HepG2 (cell line): Measurements from ENCODE around the gene SIRT7. TPM values are rescaled to one million over a fixed set of nuclear protein-coding genes. Genes with fewer than 3 reads are reported as not detected.

Source experiments
- AHDC1 ChIP-seq: sonication (generic); formaldehyde crosslinking; IDR thresholded peaks from 2 replicates; pipeline ENCODE4 v1.5.1; 2020; ENCODE audit warnings: mild to moderate bottlenecking, missing genetic modification reagents, borderline replicate concordance
- ATAD3A ChIP-seq: sonication (generic); formaldehyde crosslinking; IDR thresholded peaks from 2 replicates; pipeline ENCODE4 v1.4.0; 2020; ENCODE audit warnings: missing genetic modification reagents
- CCAR2 ChIP-seq: fragments of 200-400 bp; formaldehyde crosslinking; optimal IDR thresholded peaks from 2 replicates; pipeline ENCODE3; 2018; ENCODE audit warnings: low read depth, mild to moderate bottlenecking, low read length, moderate library complexity
- FOSL1 ChIP-seq: sonication (generic); formaldehyde crosslinking; IDR thresholded peaks from 2 replicates; pipeline ENCODE4 v1.9.0; 2021; ENCODE audit warnings: missing genetic modification reagents, borderline replicate concordance
- GPN1 ChIP-seq: sonication (generic); formaldehyde crosslinking; IDR thresholded peaks from 2 replicates; pipeline ENCODE4 v1.5.1; 2020; ENCODE audit warnings: missing genetic modification reagents, borderline replicate concordance
- IRX3 ChIP-seq: sonication (generic); formaldehyde crosslinking; IDR thresholded peaks from 2 replicates; pipeline ENCODE4 v1.8.1; 2023; ENCODE audit warnings: mild to moderate bottlenecking, low read depth, missing genetic modification reagents, borderline replicate concordance
- MLXIP ChIP-seq: sonication (generic); formaldehyde crosslinking; IDR thresholded peaks from 2 replicates; pipeline ENCODE4 v1.9.0; 2021; ENCODE audit warnings: missing genetic modification reagents, borderline replicate concordance
- NR2C2 ChIP-seq: sonication (generic); formaldehyde crosslinking; IDR thresholded peaks from 2 replicates; pipeline ENCODE4 v1.4.0; 2020; ENCODE audit warnings: missing genetic modification reagents, mild to moderate bottlenecking, moderate library complexity, borderline replicate concordance
- TARDBP ChIP-seq: sonication (generic); formaldehyde crosslinking; IDR thresholded peaks from 2 replicates; pipeline ENCODE4 v1.8.0; 2022; ENCODE audit warnings: mild to moderate bottlenecking, missing genetic modification reagents
- TGIF2 ChIP-seq: IDR thresholded peaks from 2 replicates; pipeline ENCODE4 v1.6.1; 2016; ENCODE audit warnings: control low read depth, missing compliant biosample characterization
- ZBTB43 ChIP-seq: sonication (generic); formaldehyde crosslinking; conservative IDR thresholded peaks from 2 replicates; pipeline ENCODE4 v1.4.0; 2020; ENCODE audit warnings: missing genetic modification reagents
- ZBTB46 ChIP-seq: sonication (generic); formaldehyde crosslinking; IDR thresholded peaks from 2 replicates; pipeline ENCODE4 v1.4.0; 2020; ENCODE audit warnings: mild to moderate bottlenecking, missing genetic modification reagents, borderline replicate concordance
- ZNF10 ChIP-seq: sonication (generic); formaldehyde crosslinking; IDR thresholded peaks from 2 replicates; pipeline ENCODE4 v1.4.0; 2020; ENCODE audit warnings: mild to moderate bottlenecking, low read depth, missing genetic modification reagents, borderline replicate concordance
- ZNF234 ChIP-seq: sonication (generic); formaldehyde crosslinking; conservative IDR thresholded peaks from 2 replicates; pipeline ENCODE4 v1.5.1; 2020; ENCODE audit warnings: mild to moderate bottlenecking, missing genetic modification reagents
- ZNF530 ChIP-seq: sonication (generic); formaldehyde crosslinking; IDR thresholded peaks from 2 replicates; pipeline ENCODE4 v1.5.0; 2020; ENCODE audit warnings: low read depth, mild to moderate bottlenecking, missing genetic modification reagents
- ZSCAN21 ChIP-seq: sonication (generic); formaldehyde crosslinking; IDR thresholded peaks from 2 replicates; pipeline ENCODE4 v1.8.0; 2022; ENCODE audit warnings: mild to moderate bottlenecking, missing genetic modification reagents, moderate library complexity, borderline replicate concordance
- polyA plus RNA-seq, 8 experiments: library from polyadenylated mRNA; depleted of rRNA in 3 of 8; stranded (reverse) in 7 of 8; unstranded in 1 of 8; fragments of >200 nt; fragmentation: Illumina TruSeq in 4 of 8; extraction: Trizol in 4 of 8; gene quantifications; 2 replicates each; pipeline versions ENCODE4 v1.2.1 to v1.2.3, GENCODE V29; 2011 to 2016; ENCODE audit warnings: low read depth in 4 of 8, missing spikeins in 1 of 8, mixed read lengths in 1 of 8; ENCODE audit not compliant: insufficient read depth in 1 of 8
- total RNA-seq, 5 experiments: library from RNA; depleted of rRNA; stranded (reverse); fragments of >200 nt; fragmentation: Illumina TruSeq; extraction: Trizol; gene quantifications; 2 replicates each; pipeline ENCODE4 v1.2.3, GENCODE V29; 2016; ENCODE audit warnings: low read depth in 1 of 5

The SIRT7 gene
- total and polyA plus RNA-seq, 2 of the 13 experiments (the other 11 are each of a cell fraction or from before 2014, with no cell fraction given), result 8.3 to 24.8 TPM

GRCh38 chr17:81867991-81868673 lies 49.8 kb downstream of the SIRT7 start (continued):
- peak; percentile 9; the same call in 1 of the 2 replicates for TF ChIP-seq ZSCAN21 (CRISPR knock-in tag)
- no peak; the same call in 1 of the 2 replicates for TF ChIP-seq TGIF2 (CRISPR knock-in tag)
- TF ChIP-seq ZBTB46 (CRISPR knock-in tag), result 0 out of 2 replicates have a peak, but pooled peaks have one; percentile 23
- TF ChIP-seq ATAD3A (CRISPR knock-in tag), result no peak
- no peak for TF ChIP-seq ZNF530
- no peak for TF ChIP-seq ZNF10 (CRISPR knock-in tag)
- TF ChIP-seq FOSL1 (CRISPR knock-in tag), result no peak
- no peak for TF ChIP-seq GPN1 (CRISPR knock-in tag)
- 0 out of 2 replicates have a peak, but pooled peaks have one; percentile 7 for TF ChIP-seq NR2C2 (CRISPR knock-in tag)
- peak; percentile 47 for TF ChIP-seq CCAR2
- TF ChIP-seq IRX3 (CRISPR knock-in tag), result peak; percentile 54
- TF ChIP-seq TARDBP, result no peak
- no peak for TF ChIP-seq MLXIP (CRISPR knock-in tag)
- TF ChIP-seq ZBTB43 (CRISPR knock-in tag), result peak; percentile 18; the same call in 1 of the 2 replicates
- no peak for TF ChIP-seq ZNF234
- no peak; the same call in 1 of the 2 replicates for TF ChIP-seq AHDC1 (CRISPR knock-in tag)
